Liver (tissue), 9 donors: ENCODE results near the gene NFIA. TPM values are rescaled to one million over a fixed set of nuclear protein-coding genes. Genes with fewer than 3 reads are reported as not detected.

Experiments used
- DNase-seq: peaks from one replicate; pipeline ENCODE4 v3.0.0-alpha.2; 2017; ENCODE audit warnings: low spot score
- H3K27ac ChIP-seq, 2 donors: one replicate each; pipeline ENCODE4 v1.7.0; 2013; ENCODE audit warnings: inconsistent platforms in 2 of 2, low read length in 2 of 2, control low read depth in 1 of 2, low read depth in 1 of 2, mild to moderate bottlenecking in 1 of 2
- H3K27me3 ChIP-seq, 4 donors: one replicate each; pipeline versions ENCODE4 v1.6.1 to v1.7.0; 2013; ENCODE audit warnings: low read length in 3 of 4, inconsistent platforms in 1 of 4, mild to moderate bottlenecking in 1 of 4, moderate library complexity in 1 of 4; ENCODE audit not compliant: control insufficient read depth in 4 of 4, insufficient read depth in 4 of 4
- H3K36me3 ChIP-seq, 4 donors: one replicate each; pipeline versions ENCODE4 v1.6.1 to v1.7.0; 2013; ENCODE audit warnings: low read length in 3 of 4, mild to moderate bottlenecking in 3 of 4, low read depth in 1 of 4, moderate library complexity in 1 of 4; ENCODE audit not compliant: control insufficient read depth in 4 of 4, insufficient read depth in 3 of 4
- H3K4me1 ChIP-seq, 4 donors: one replicate each; pipeline versions ENCODE4 v1.6.1 to v1.7.0; 2013; ENCODE audit warnings: low read length in 3 of 4, mild to moderate bottlenecking in 3 of 4, moderate library complexity in 1 of 4; ENCODE audit not compliant: control insufficient read depth in 4 of 4, insufficient read depth in 4 of 4
- H3K4me3 ChIP-seq, 3 donors: one replicate each; pipeline versions ENCODE4 v1.6.1 to v1.7.0; 2013; ENCODE audit warnings: low read length in 3 of 3, control low read depth in 1 of 3, low read depth in 1 of 3, mild to moderate bottlenecking in 1 of 3
- H3K9ac ChIP-seq, 2 donors: one replicate each; pipeline ENCODE4 v1.7.0; 2013; ENCODE audit warnings: low read length in 2 of 2, mild to moderate bottlenecking in 2 of 2, moderate library complexity in 2 of 2, control low read depth in 1 of 2, low read depth in 1 of 2
- H3K9me3 ChIP-seq, 4 donors: one replicate each; pipeline versions ENCODE4 v1.6.1 to v1.7.0; 2013; ENCODE audit warnings: low read length in 3 of 4; ENCODE audit not compliant: control insufficient read depth in 4 of 4
- EGR1 ChIP-seq, 2 donors: IDR thresholded peaks; 2 replicates each; pipeline ENCODE4 v1.6.1; 2016 to 2018; ENCODE audit warnings: antibody characterized with exemption in 2 of 2, low read depth in 2 of 2
- FOXA1 ChIP-seq: IDR thresholded peaks from 2 replicates; pipeline ENCODE4 v1.6.1; 2016; ENCODE audit warnings: antibody characterized with exemption
- FOXA2 ChIP-seq: IDR thresholded peaks from 2 replicates; pipeline ENCODE4 v1.6.1; 2016; ENCODE audit warnings: antibody characterized with exemption
- GABPA ChIP-seq, 2 donors: IDR thresholded peaks in 1 of 2; conservative IDR thresholded peaks in 1 of 2; 2 replicates each; pipeline ENCODE4 v1.6.1; 2016; ENCODE audit warnings: antibody characterized with exemption in 2 of 2, mild to moderate bottlenecking in 1 of 2, moderate library complexity in 1 of 2
- HNF4A ChIP-seq, 2 donors: conservative IDR thresholded peaks; 2 replicates each; pipeline ENCODE4 v1.6.1; 2016; ENCODE audit warnings: antibody characterized with exemption in 2 of 2, mild to moderate bottlenecking in 2 of 2
- HNF4G ChIP-seq: IDR thresholded peaks from 2 replicates; pipeline ENCODE4 v1.6.1; 2016; ENCODE audit warnings: antibody characterized with exemption
- JUND ChIP-seq, 2 donors: IDR thresholded peaks; 2 replicates each; pipeline ENCODE4 v1.6.1; 2016; ENCODE audit warnings: antibody characterized with exemption in 2 of 2
- NR2F2 ChIP-seq: IDR thresholded peaks from 2 replicates; pipeline ENCODE4 v1.6.1; 2016; ENCODE audit warnings: antibody characterized with exemption
- RAD21 ChIP-seq, 2 donors: IDR thresholded peaks; 2 replicates each; pipeline ENCODE4 v1.6.1; 2016; ENCODE audit warnings: antibody characterized with exemption in 2 of 2, mild to moderate bottlenecking in 2 of 2
- RXRA ChIP-seq, 2 donors: IDR thresholded peaks; 2 replicates each; pipeline ENCODE4 v1.6.1; 2017 to 2018; ENCODE audit warnings: antibody characterized with exemption in 2 of 2, mild to moderate bottlenecking in 1 of 2
- SP1 ChIP-seq: IDR thresholded peaks from 2 replicates; pipeline ENCODE4 v1.6.1; 2018; ENCODE audit warnings: antibody characterized with exemption, mild to moderate bottlenecking
- TAF1 ChIP-seq: conservative IDR thresholded peaks from 2 replicates; pipeline ENCODE4 v1.6.1; 2016; ENCODE audit warnings: antibody characterized with exemption, mild to moderate bottlenecking
- YY1 ChIP-seq: IDR thresholded peaks from 2 replicates; pipeline ENCODE4 v1.6.1; 2016; ENCODE audit warnings: antibody characterized with exemption, mild to moderate bottlenecking
- whole genome bisulfite sequencing: extraction: QIAGEN DNeasy Blood & Tissue Kit; methylation state at CpG from one replicate; pipeline ENCODE4 v1.1.7; 2013; 5-methylcytosine and 5-hydroxymethylcytosine counted together
- polyA plus RNA-seq, 2 donors: library from polyadenylated mRNA; stranded (reverse) in 1 of 2; unstranded in 1 of 2; fragments of 200-250 nt in 1 of 2; fragments of >200 nt in 1 of 2; fragmentation: Nextera tagmentation in 1 of 2; extraction: Ambion mirVana in 1 of 2; gene quantifications; one replicate each; pipeline versions ENCODE4 v1.2.1 to v1.2.3, GENCODE V29; 2013 to 2015
- total RNA-seq, 2 donors: library from RNA; depleted of rRNA; stranded (reverse); fragments of >200 nt; gene quantifications; one replicate each; pipeline ENCODE4 v1.2.3, GENCODE V29; 2014
- TF ChIP-seq, protein P1 (sequence below): IDR thresholded peaks from 2 replicates; pipeline ENCODE4 v1.6.1; 2016; ENCODE audit warnings: antibody characterized with exemption
- TF ChIP-seq, protein P2 (sequence below): IDR thresholded peaks from 2 replicates; pipeline ENCODE4 v1.6.1; 2016; ENCODE audit warnings: antibody characterized with exemption
- TF ChIP-seq, protein P3 (sequence below): IDR thresholded peaks from 2 replicates; pipeline ENCODE4 v1.6.1; 2016; ENCODE audit warnings: antibody characterized with exemption
- TF ChIP-seq, protein P4 (sequence below): fragments of 150-350 bp; IDR thresholded peaks from 2 replicates; pipeline ENCODE4 v1.5.1; 2017; ENCODE audit warnings: improper control_type of control experiment, low read depth, low read length; ENCODE audit not compliant: missing input control
- TF ChIP-seq, protein P5 (sequence below): IDR thresholded peaks from 2 replicates; pipeline ENCODE4 v1.6.1; 2016; ENCODE audit warnings: antibody characterized with exemption, mild to moderate bottlenecking
- donor health status: healthy.
- donor health status: healthy.
- donor health status: healthy.
- donor health status: healthy.
- donor health status: healthy.

NFIA gene
- total and polyA plus RNA-seq, 4 donors: 6.8 to 53.7 (median 22.2) TPM

DNA sequence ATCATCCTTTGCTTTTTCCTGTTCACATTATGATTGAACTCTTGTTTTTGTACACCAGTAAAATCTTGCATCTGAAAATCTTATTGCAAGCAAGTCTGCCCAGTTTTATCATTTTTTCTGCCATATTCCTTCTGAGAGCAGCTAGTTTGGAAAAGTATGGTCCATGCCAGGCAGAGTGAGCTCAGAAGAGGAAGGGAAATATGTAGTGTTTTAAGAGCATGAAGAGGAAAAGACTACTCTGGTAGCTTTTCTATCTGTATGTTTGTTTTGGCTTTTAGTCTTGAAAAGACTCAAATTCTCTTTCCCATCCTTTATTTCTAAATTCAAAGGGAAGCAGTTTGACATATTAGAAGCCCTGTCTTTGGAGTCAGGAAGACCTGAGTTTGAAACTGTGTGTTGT, 125.8 kb downstream of the NFIA start:
- TF ChIP-seq HNF4A (conservative IDR thresholded peaks at IDR 0.05) (no peak), EGR1 (IDR thresholded peaks at IDR 0.05; ENCODE audit: low read depth in 2 of 2) (no peak), RAD21 (IDR thresholded peaks at IDR 0.05) (no peak), JUND (IDR thresholded peaks at IDR 0.05) (no peak), YY1 (no peak), FOXA2 (no peak), NR2F2 (no peak), HNF4G (no peak), TAF1 (no peak), FOXA1 (no peak), RXRA (IDR thresholded peaks at IDR 0.05) (no peak), GABPA (IDR thresholded peaks at IDR 0.05 in 1 of 2, conservative IDR thresholded peaks at IDR 0.05 in 1 of 2) (no peak)
- TF ChIP-seq, protein P1, sequence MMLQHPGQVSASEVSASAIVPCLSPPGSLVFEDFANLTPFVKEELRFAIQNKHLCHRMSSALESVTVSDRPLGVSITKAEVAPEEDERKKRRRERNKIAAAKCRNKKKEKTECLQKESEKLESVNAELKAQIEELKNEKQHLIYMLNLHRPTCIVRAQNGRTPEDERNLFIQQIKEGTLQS: no peak
- TF ChIP-seq, protein P2, sequence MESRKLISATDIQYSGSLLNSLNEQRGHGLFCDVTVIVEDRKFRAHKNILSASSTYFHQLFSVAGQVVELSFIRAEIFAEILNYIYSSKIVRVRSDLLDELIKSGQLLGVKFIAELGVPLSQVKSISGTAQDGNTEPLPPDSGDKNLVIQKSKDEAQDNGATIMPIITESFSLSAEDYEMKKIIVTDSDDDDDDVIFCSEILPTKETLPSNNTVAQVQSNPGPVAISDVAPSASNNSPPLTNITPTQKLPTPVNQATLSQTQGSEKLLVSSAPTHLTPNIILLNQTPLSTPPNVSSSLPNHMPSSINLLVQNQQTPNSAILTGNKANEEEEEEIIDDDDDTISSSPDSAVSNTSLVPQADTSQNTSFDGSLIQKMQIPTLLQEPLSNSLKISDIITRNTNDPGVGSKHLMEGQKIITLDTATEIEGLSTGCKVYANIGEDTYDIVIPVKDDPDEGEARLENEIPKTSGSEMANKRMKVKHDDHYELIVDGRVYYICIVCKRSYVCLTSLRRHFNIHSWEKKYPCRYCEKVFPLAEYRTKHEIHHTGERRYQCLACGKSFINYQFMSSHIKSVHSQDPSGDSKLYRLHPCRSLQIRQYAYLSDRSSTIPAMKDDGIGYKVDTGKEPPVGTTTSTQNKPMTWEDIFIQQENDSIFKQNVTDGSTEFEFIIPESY: no peak
- TF ChIP-seq, protein P3, sequence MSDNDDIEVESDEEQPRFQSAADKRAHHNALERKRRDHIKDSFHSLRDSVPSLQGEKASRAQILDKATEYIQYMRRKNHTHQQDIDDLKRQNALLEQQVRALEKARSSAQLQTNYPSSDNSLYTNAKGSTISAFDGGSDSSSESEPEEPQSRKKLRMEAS: no peak
- TF ChIP-seq, protein P4, sequence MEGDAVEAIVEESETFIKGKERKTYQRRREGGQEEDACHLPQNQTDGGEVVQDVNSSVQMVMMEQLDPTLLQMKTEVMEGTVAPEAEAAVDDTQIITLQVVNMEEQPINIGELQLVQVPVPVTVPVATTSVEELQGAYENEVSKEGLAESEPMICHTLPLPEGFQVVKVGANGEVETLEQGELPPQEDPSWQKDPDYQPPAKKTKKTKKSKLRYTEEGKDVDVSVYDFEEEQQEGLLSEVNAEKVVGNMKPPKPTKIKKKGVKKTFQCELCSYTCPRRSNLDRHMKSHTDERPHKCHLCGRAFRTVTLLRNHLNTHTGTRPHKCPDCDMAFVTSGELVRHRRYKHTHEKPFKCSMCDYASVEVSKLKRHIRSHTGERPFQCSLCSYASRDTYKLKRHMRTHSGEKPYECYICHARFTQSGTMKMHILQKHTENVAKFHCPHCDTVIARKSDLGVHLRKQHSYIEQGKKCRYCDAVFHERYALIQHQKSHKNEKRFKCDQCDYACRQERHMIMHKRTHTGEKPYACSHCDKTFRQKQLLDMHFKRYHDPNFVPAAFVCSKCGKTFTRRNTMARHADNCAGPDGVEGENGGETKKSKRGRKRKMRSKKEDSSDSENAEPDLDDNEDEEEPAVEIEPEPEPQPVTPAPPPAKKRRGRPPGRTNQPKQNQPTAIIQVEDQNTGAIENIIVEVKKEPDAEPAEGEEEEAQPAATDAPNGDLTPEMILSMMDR: no peak
- TF ChIP-seq, protein P5, sequence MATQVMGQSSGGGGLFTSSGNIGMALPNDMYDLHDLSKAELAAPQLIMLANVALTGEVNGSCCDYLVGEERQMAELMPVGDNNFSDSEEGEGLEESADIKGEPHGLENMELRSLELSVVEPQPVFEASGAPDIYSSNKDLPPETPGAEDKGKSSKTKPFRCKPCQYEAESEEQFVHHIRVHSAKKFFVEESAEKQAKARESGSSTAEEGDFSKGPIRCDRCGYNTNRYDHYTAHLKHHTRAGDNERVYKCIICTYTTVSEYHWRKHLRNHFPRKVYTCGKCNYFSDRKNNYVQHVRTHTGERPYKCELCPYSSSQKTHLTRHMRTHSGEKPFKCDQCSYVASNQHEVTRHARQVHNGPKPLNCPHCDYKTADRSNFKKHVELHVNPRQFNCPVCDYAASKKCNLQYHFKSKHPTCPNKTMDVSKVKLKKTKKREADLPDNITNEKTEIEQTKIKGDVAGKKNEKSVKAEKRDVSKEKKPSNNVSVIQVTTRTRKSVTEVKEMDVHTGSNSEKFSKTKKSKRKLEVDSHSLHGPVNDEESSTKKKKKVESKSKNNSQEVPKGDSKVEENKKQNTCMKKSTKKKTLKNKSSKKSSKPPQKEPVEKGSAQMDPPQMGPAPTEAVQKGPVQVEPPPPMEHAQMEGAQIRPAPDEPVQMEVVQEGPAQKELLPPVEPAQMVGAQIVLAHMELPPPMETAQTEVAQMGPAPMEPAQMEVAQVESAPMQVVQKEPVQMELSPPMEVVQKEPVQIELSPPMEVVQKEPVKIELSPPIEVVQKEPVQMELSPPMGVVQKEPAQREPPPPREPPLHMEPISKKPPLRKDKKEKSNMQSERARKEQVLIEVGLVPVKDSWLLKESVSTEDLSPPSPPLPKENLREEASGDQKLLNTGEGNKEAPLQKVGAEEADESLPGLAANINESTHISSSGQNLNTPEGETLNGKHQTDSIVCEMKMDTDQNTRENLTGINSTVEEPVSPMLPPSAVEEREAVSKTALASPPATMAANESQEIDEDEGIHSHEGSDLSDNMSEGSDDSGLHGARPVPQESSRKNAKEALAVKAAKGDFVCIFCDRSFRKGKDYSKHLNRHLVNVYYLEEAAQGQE: no peak

DNA sequence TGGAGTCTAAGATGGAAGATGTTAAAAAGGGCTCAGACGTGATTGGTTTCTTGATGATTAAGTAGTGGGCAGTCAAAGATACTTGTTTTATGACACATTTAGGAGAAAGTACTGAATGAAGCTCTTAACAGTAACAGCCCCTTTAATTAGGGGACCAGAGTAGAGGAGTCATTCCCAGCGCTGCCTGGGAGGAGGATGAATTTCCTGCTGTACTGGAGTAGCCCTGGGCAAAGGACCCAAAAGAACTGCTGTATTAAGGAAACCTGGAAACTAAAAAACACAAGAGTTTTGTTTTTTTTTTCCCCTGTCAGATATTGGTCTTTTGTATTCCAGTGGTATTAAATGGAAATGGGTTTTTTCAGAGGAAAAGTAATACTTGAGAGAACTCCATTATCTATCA, 126.5 kb downstream of the NFIA start:
- H3K9ac ChIP-seq: no peak overlapping the region
- H3K4me1 ChIP-seq: peaks cover 5 to 19% (median 14%) of the 10 kb centered on the region in 4 donors
- TF ChIP-seq SP1 (no peak), TAF1 (no peak), FOXA2 (no peak), RXRA (IDR thresholded peaks at IDR 0.05) (no peak)
- TF ChIP-seq, protein P3: no peak
- 77% methylated on average over 2 of the region's 2 CpGs for WGBS
- no peaks in the 10 kb centered on the region for H3K9me3 ChIP-seq
- no peaks in the 10 kb centered on the region for H3K36me3 ChIP-seq
- no peak for DNase-seq
- peak overlapping the region in 1 of 2 donors; percentile 42 for H3K27ac ChIP-seq
- H3K27me3 ChIP-seq: no peaks in the 10 kb centered on the region
- H3K4me3 ChIP-seq: no peak overlapping the region

More for the DNA sequence above, 125.8 kb downstream of the NFIA start:
- Histone ChIP-seq H3K27ac (peak overlapping the region in 1 of 2 donors; percentile 42), H3K27me3 (no peaks in the 10 kb centered on the region), H3K36me3 (no peaks in the 10 kb centered on the region), H3K9me3 (no peaks in the 10 kb centered on the region), H3K4me3 (no peak overlapping the region), H3K9ac (no peak overlapping the region), H3K4me1 (peaks cover 7 to 23% (median 16%) of the 10 kb centered on the region in 4 donors)
- no peak for DNase-seq
